Pulmonary artery endothelial cell (primary cell): ENCODE measurements around the gene FRS2. TPM values are rescaled to one million over a fixed set of nuclear protein-coding genes. Genes with fewer than 3 reads are reported as not detected.

Experiments
- DNase-seq: peaks from one replicate; pipeline ENCODE4 v3.0.0-alpha.2; 2011; ENCODE audit warnings: low read depth, low spot score
- total RNA-seq: library from RNA; depleted of rRNA; stranded (reverse); fragments of >200 nt; gene quantifications from 2 replicates; pipeline ENCODE4 v1.2.3, GENCODE V29; 2014

FRS2 gene
- total RNA-seq, 1 donor from 2014 or later = 17.9 TPM

GRCh38 chr12:69623970-69624369 is 153.8 kb downstream of the FRS2 start:
- DNase-seq = no peak

- no peak for DNase-seq
Observed at GRCh38 chr12:69627501-69627900, 157.3 kb downstream of the FRS2 start.

Other genes with a start within 250 kb of the FRS2 start
- 41.7 and 44.2 TPM in 2 replicates for gene CPSF6, start 230.8 kb upstream of the FRS2 start, total RNA-seq
- gene LYZ, start 122.0 kb upstream of the FRS2 start, total RNA-seq = not detected in 2 replicates
- gene YEATS4, start 110.6 kb upstream of the FRS2 start, total RNA-seq = 19.1 and 22.4 TPM in 2 replicates
- gene CCT2, start 115.1 kb downstream of the FRS2 start, total RNA-seq = 298 and 500 TPM in 2 replicates
- not detected in 2 replicates for gene LRRC10, start 140.5 kb downstream of the FRS2 start, total RNA-seq
- 0.04 and 0.07 TPM in 2 replicates for gene BEST3, start 228.9 kb downstream of the FRS2 start, total RNA-seq